IMR-90 (cell line): ENCODE data around the gene NPW. TPM values are rescaled to one million over a fixed set of nuclear protein-coding genes. Genes with fewer than 3 reads are reported as not detected.

Source experiments
- ATAC-seq: fragments of 200-7000 bp; cut with Tn5 transposase; 2 replicates; pipeline ENCODE4 v1.9.1; 2020; ENCODE audit warnings: low read depth, mild to moderate bottlenecking, moderate library complexity
- BruUV-seq: library from RNA; stranded (reverse); fragments of 400-500 nt; replicated peaks from 2 replicates; lab custom pipeline; 2021; lab: Mats Ljungman, UMichigan
- CTCF ChIA-PET: fragments of 300-600 bp; formaldehyde crosslinking; extraction: SDS; loops from one replicate; lab custom pipeline; 2021; ENCODE audit warnings: antibody characterized with exemption; lab: Yijun Ruan, JAX
- POLR2A ChIA-PET: fragments of 300-600 bp; sonication (Branson Sonifier 250); formaldehyde crosslinking; loops from one replicate; lab custom pipeline; 2022; ENCODE audit warnings: antibody characterized with exemption; ENCODE audit not compliant: unreplicated experiment; lab: Charles Lee
- DNase-seq: peaks from one replicate; pipeline ENCODE4 v3.0.0; 2013
- H2AFZ ChIP-seq: replicated peaks from 2 replicates; pipeline ENCODE3; 2013; ENCODE audit warnings: low read length, mild to moderate bottlenecking; ENCODE audit not compliant: poor library complexity
- H2AK5ac ChIP-seq: 2 replicates; pipeline ENCODE4 v1.6.1; 2013; ENCODE audit warnings: low read depth, low read length, inconsistent platforms
- H2AK9ac ChIP-seq: replicated peaks from 2 replicates; pipeline ENCODE3; 2013; ENCODE audit warnings: mild to moderate bottlenecking, low read depth, low read length, moderate library complexity; ENCODE audit not compliant: poor library complexity
- H2BK120ac ChIP-seq: 2 replicates; pipeline ENCODE4 v1.6.1; 2013; ENCODE audit warnings: low read depth, low read length, inconsistent platforms
- H2BK15ac ChIP-seq: 3 replicates; pipeline ENCODE4 v1.6.1; 2013; ENCODE audit warnings: low read depth, low read length, inconsistent platforms
- H2BK20ac ChIP-seq: 2 replicates; pipeline ENCODE4 v1.6.1; 2013; ENCODE audit warnings: low read depth, mild to moderate bottlenecking, inconsistent platforms, low read length, moderate library complexity
- H2BK5ac ChIP-seq: 2 replicates; pipeline ENCODE4 v1.6.1; 2013; ENCODE audit warnings: mild to moderate bottlenecking, low read depth, low read length, inconsistent platforms; ENCODE audit not compliant: poor library complexity, severe bottlenecking
- H3K14ac ChIP-seq: replicated peaks from 2 replicates; pipeline ENCODE4 v1.6.1; 2013; ENCODE audit warnings: low read depth, low read length, inconsistent platforms
- H3K18ac ChIP-seq: 2 replicates; pipeline ENCODE4 v1.6.1; 2013; ENCODE audit warnings: low read depth, low read length, control low read depth
- H3K23ac ChIP-seq: 2 replicates; pipeline ENCODE4 v1.6.1; 2013; ENCODE audit warnings: low read depth, low read length, inconsistent platforms
- H3K27ac ChIP-seq: 2 replicates; pipeline ENCODE4 v1.5.1; 2013; ENCODE audit warnings: mild to moderate bottlenecking, control low read depth, low read length; ENCODE audit not compliant: insufficient read depth
- H3K27me3 ChIP-seq: 2 replicates; pipeline ENCODE4 v1.6.1; 2013; ENCODE audit warnings: low read length; ENCODE audit not compliant: control insufficient read depth, insufficient read depth
- H3K36me3 ChIP-seq: 2 replicates; pipeline ENCODE4 v1.6.1; 2013; ENCODE audit warnings: low read length, mixed read lengths; ENCODE audit not compliant: control insufficient read depth, insufficient read depth
- H3K4ac ChIP-seq: 2 replicates; pipeline ENCODE4 v1.6.1; 2013; ENCODE audit warnings: low read depth, low read length, inconsistent platforms
- H3K4me1 ChIP-seq: 2 replicates; pipeline ENCODE4 v1.6.1; 2013; ENCODE audit warnings: low read length, mixed read lengths; ENCODE audit not compliant: control insufficient read depth, insufficient read depth
- H3K4me2 ChIP-seq: 2 replicates; pipeline ENCODE4 v1.6.1; 2013; ENCODE audit warnings: low read depth, mild to moderate bottlenecking, control low read depth, low read length, moderate library complexity
- H3K4me3 ChIP-seq: 2 replicates; pipeline ENCODE4 v1.5.1; 2013; ENCODE audit warnings: low read depth, mild to moderate bottlenecking, control low read depth, low read length, moderate library complexity; ENCODE audit not compliant: insufficient read depth
- H3K56ac ChIP-seq: 2 replicates; pipeline ENCODE4 v1.6.1; 2013; ENCODE audit warnings: low read length, inconsistent platforms; ENCODE audit not compliant: insufficient read depth; ENCODE audit errors: extremely low read depth
- H3K79me1 ChIP-seq, 2 experiments: 2 replicates each; pipeline ENCODE4 v1.6.1; 2013; ENCODE audit warnings: low read length in 2 of 2, inconsistent platforms in 1 of 2, low read depth in 1 of 2
- H3K9ac ChIP-seq: 2 replicates; pipeline ENCODE4 v1.6.1; 2013; ENCODE audit warnings: low read depth, low read length, control low read depth
- H3K9me1 ChIP-seq: 2 replicates; pipeline ENCODE4 v1.6.1; 2013; ENCODE audit warnings: low read length, inconsistent platforms; ENCODE audit not compliant: insufficient read depth
- H3K9me3 ChIP-seq: 2 replicates; pipeline ENCODE4 v1.6.1; 2013; ENCODE audit warnings: low read length; ENCODE audit not compliant: control insufficient read depth, insufficient read depth
- H4K20me1 ChIP-seq: 2 replicates; pipeline ENCODE4 v1.6.1; 2013; ENCODE audit warnings: low read length, inconsistent platforms; ENCODE audit not compliant: insufficient read depth
- H4K5ac ChIP-seq: 2 replicates; pipeline ENCODE4 v1.6.1; 2013; ENCODE audit warnings: mild to moderate bottlenecking, low read depth, low read length, control low read depth
- H4K8ac ChIP-seq, 2 experiments: 2 replicates each; pipeline ENCODE4 v1.6.1; 2013; ENCODE audit warnings: low read depth in 2 of 2, low read length in 2 of 2, control low read depth in 1 of 2, inconsistent platforms in 1 of 2
- H4K91ac ChIP-seq: 2 replicates; pipeline ENCODE4 v1.6.1; 2013; ENCODE audit warnings: low read depth, low read length, inconsistent platforms; ENCODE audit not compliant: insufficient read depth
- MAZ ChIP-seq: IDR thresholded peaks from 2 replicates; pipeline ENCODE4 v1.6.1; 2012; ENCODE audit warnings: low read depth, mild to moderate bottlenecking, low read length, improper control_type of control experiment, moderate library complexity, borderline replicate concordance
- RCOR1 ChIP-seq: IDR thresholded peaks from 2 replicates; pipeline ENCODE4 v1.6.1; 2012; ENCODE audit warnings: mild to moderate bottlenecking, low read length, improper control_type of control experiment; ENCODE audit not compliant: insufficient replicate concordance
- RFX5 ChIP-seq: IDR thresholded peaks from 2 replicates; pipeline ENCODE4 v1.8.0; 2012; ENCODE audit warnings: low read depth, mild to moderate bottlenecking, low read length, moderate library complexity
- SMC3 ChIP-seq: fragments of 150-350 bp; IDR thresholded peaks from 2 replicates; pipeline ENCODE4 v1.6.1; 2016; ENCODE audit warnings: low read depth, mild to moderate bottlenecking, antibody characterized with exemption, low read length, moderate library complexity
- WGBS, 2 experiments: methylation state at CpG; one replicate each; pipeline versions ENCODE4 v1.1.5 to v1.1.7; 2013; ENCODE audit warnings: missing lambda C conversion rate in 2 of 2; ENCODE audit not compliant: insufficient read length in 1 of 2; ENCODE audit errors: extremely low coverage in 2 of 2; 5-methylcytosine and 5-hydroxymethylcytosine counted together
- dilution Hi-C: fragments of 300-500 bp; cut with HindIII; formaldehyde crosslinking; loops from one replicate; pipeline ENCODE4 v1.14.3; 2018; ENCODE audit warnings: low sequenced_read_pairs; ENCODE audit not compliant: unreplicated experiment
- in situ Hi-C: fragments of 300-500 bp; cut with MboI; formaldehyde crosslinking; loops from 3 replicates; pipeline ENCODE4 v1.14.3; 2019; ENCODE audit warnings: low sequenced_read_pairs, inconsistent platforms, mixed read lengths
- intact Hi-C: fragments of 100-400 bp; cut with micrococcal nuclease; formaldehyde crosslinking; loops from 2 replicates; pipeline ENCODE4 v1.10.0; 2022
- polyA plus RNA-seq, 3 experiments: library from polyadenylated mRNA; depleted of rRNA; stranded (reverse); fragments of >200 nt; gene quantifications; 2 replicates each; pipeline ENCODE4 v1.2.3, GENCODE V29; 2012; ENCODE audit warnings: low replicate concordance in 1 of 3
- total RNA-seq: library from RNA; depleted of rRNA; stranded (reverse); fragments of >200 nt; gene quantifications from 2 replicates; pipeline ENCODE4 v1.2.3, GENCODE V29; 2012

Gene NPW
- total and polyA plus RNA-seq, 2 of the 4 experiments (the other 2 are of a cell fraction), result 0.18 to 2.0 TPM

DNA sequence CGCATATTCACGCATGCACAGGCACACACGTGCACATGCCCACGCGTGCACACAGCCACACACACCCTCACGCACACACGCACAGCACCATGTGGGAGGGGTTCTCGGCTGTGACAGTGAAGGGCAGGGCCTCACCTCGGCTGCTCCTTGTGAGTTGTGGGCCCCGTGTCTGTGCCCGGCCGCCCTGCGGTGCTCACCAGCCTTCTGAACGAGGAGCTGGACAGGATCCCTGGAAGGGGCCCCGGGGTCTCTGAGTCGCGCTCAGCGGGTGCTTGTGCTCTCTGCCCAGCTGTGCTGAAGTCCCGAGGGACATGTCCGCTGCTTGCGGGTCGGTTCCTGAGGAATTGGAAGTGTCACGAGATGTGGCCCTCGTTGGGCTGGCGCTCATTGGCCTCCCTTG lies 44.3 kb downstream of the NPW start:
- Histone ChIP-seq H3K4me3 (no peak overlapping the region), H2AK5ac (no peak overlapping the region), H3K9me1 (0 out of 2 replicates have a peak, but pooled peaks cover 5% of the 10 kb centered on the region), H3K14ac (no peak overlapping the region), H3K4me1 (no peaks in the 10 kb centered on the region), H3K56ac (no peak overlapping the region), H4K5ac (no peak overlapping the region), H4K91ac (no peak overlapping the region), H3K27me3 (no peaks in the 10 kb centered on the region), H3K27ac (no peak overlapping the region), H3K79me1 (peaks cover 0 to 9% of the 10 kb centered on the region in 2 experiments; a peak in 1 of 4 replicates), H2BK120ac (no peak overlapping the region), H3K23ac (no peak overlapping the region), H3K4me2 (no peak overlapping the region), H2BK20ac (no peak overlapping the region), H3K4ac (no peak overlapping the region), H3K9me3 (no peaks in the 10 kb centered on the region), H2BK5ac (no peak overlapping the region), H2AFZ (no peak overlapping the region), H4K8ac (no peak overlapping the region), H3K36me3 (peaks cover 60% of the 10 kb centered on the region), H3K18ac (no peak overlapping the region), H4K20me1 (no peaks in the 10 kb centered on the region; the same call in 1 of the 2 replicates), H2AK9ac (no peak overlapping the region), H3K9ac (no peak overlapping the region), H2BK15ac (no peak overlapping the region)
- BruUV-seq, result no TSS peak
- WGBS, 2 experiments, result 95% methylated on average over 25 of the region's 25 CpGs; no CpG with 5 or more reads in 1 of the 2 experiments
- in situ Hi-C loops (no loop called here), intact Hi-C loops (no loop called here), dilution Hi-C loops (no loop called here)
- POLR2A ChIA-PET, result no interaction called here
- ATAC-seq, result no peak
- no peak for TF ChIP-seq SMC3
- no peak for TF ChIP-seq MAZ
- no peak for TF ChIP-seq RFX5
- no peak for TF ChIP-seq RCOR1
- CTCF ChIA-PET, result no interaction called here
- no peak for DNase-seq
